NB4 (cell line): ENCODE results near the gene KCNQ1.

Experiments used
- MYC ChIP-seq: IDR thresholded peaks from 2 replicates; pipeline ENCODE4 v1.6.1; 2011; ENCODE audit warnings: low read depth, low read length
- POLR2A ChIP-seq: IDR thresholded peaks from 2 replicates; pipeline ENCODE4 v1.6.1; 2011; ENCODE audit warnings: mild to moderate bottlenecking; ENCODE audit not compliant: insufficient read length; ENCODE audit errors: extremely low read depth
- TF ChIP-seq, protein P1 (sequence below): IDR thresholded peaks from one replicate; pipeline ENCODE4 v1.5.1; 2012; ENCODE audit warnings: low read depth, low read length
- TF ChIP-seq, protein P2 (sequence below): IDR thresholded peaks from 2 replicates; pipeline ENCODE4 v1.6.1; 2011; ENCODE audit warnings: low read depth, low read length

DNA sequence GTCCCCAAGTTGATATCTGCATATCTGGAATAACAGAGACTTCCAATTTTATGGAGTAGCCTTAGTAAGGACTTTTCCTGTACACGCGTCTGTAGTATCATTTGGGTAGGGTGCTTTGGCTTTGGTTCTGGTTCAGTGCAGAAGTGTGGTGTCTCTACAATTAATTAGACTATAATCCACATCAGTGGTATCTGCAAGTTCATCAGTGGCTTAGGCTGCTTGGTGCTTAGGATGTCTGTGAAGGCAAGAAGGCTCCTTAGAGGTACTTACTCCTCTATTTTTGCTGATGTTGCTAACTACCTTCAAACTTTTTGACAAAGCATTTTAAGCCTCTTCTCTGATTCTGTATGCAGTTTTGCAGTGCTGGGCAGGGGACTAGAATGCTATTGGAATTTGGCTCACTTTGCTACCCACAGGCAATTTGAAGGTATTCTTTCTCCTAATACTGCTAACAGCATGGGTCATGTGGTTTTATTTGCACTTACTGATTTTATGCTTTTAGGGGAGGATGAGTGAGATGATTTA is 205.6 kb downstream of the KCNQ1 start:
- TF ChIP-seq, protein P1, sequence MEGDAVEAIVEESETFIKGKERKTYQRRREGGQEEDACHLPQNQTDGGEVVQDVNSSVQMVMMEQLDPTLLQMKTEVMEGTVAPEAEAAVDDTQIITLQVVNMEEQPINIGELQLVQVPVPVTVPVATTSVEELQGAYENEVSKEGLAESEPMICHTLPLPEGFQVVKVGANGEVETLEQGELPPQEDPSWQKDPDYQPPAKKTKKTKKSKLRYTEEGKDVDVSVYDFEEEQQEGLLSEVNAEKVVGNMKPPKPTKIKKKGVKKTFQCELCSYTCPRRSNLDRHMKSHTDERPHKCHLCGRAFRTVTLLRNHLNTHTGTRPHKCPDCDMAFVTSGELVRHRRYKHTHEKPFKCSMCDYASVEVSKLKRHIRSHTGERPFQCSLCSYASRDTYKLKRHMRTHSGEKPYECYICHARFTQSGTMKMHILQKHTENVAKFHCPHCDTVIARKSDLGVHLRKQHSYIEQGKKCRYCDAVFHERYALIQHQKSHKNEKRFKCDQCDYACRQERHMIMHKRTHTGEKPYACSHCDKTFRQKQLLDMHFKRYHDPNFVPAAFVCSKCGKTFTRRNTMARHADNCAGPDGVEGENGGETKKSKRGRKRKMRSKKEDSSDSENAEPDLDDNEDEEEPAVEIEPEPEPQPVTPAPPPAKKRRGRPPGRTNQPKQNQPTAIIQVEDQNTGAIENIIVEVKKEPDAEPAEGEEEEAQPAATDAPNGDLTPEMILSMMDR = no peak
- TF ChIP-seq POLR2A (no peak), MYC (no peak)
- TF ChIP-seq, protein P2, sequence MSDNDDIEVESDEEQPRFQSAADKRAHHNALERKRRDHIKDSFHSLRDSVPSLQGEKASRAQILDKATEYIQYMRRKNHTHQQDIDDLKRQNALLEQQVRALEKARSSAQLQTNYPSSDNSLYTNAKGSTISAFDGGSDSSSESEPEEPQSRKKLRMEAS = no peak
